ENCODE data around the gene RASGEF1B. TPM values are rescaled to one million over a fixed set of nuclear protein-coding genes. Genes with fewer than 3 reads are reported as not detected.
A peak's percentile ranks its signal among the peaks of the same experiment; 100 is the strongest.

RASGEF1B gene
- total and polyA plus RNA-seq, 2 experiments from 2014 or later = 2.9 to 4.6 TPM

GRCh38 chr4:81467672-81467964, 4.1 kb downstream of the RASGEF1B start:
- Histone ChIP-seq H3K4me3 (no peak overlapping the region), H3K27me3 (no peaks in the 10 kb centered on the region), H3K27ac (no peak overlapping the region), H3K36me3 (no peaks in the 10 kb centered on the region), H3K4me1 (ENCODE audit: low read depth) (peaks cover 21% of the 10 kb centered on the region), H3K9me3 (ENCODE audit: low read depth) (no peaks in the 10 kb centered on the region)
- no peak for TF ChIP-seq CTCF (IDR thresholded peaks at IDR 0.05; ENCODE audit: low read depth, low read length)
- DNase-seq (ENCODE audit: low read depth in 1 of 2, low spot score in 1 of 2) = no peak

- no peaks in the 10 kb centered on the region for H3K9me3 ChIP-seq (ENCODE audit: low read depth)
- H3K27ac ChIP-seq = no peak overlapping the region
- H3K36me3 ChIP-seq = no peaks in the 10 kb centered on the region
- H3K27me3 ChIP-seq = no peaks in the 10 kb centered on the region
- H3K4me1 ChIP-seq (ENCODE audit: low read depth) = peaks cover 21% of the 10 kb centered on the region
- peak; percentile 83 to 84 for DNase-seq (ENCODE audit: low read depth in 1 of 2, low spot score in 1 of 2)
- no peak overlapping the region for H3K4me3 ChIP-seq
- TF ChIP-seq CTCF (IDR thresholded peaks at IDR 0.05; ENCODE audit: low read depth, low read length) = peak; percentile 94
Measured at GRCh38 chr4:81466841-81467671, 4.7 kb downstream of the RASGEF1B start.

- Histone ChIP-seq H3K27me3 (no peaks in the 10 kb centered on the region), H3K9me3 (ENCODE audit: low read depth) (no peaks in the 10 kb centered on the region), H3K4me1 (ENCODE audit: low read depth) (peaks cover 21% of the 10 kb centered on the region), H3K4me3 (no peak overlapping the region), H3K36me3 (no peaks in the 10 kb centered on the region), H3K27ac (no peak overlapping the region)
- TF ChIP-seq CTCF (IDR thresholded peaks at IDR 0.05; ENCODE audit: low read depth, low read length) = no peak
- peak in 1 of 2 donors; percentile 16 for DNase-seq (ENCODE audit: low read depth in 1 of 2, low spot score in 1 of 2)
Measured at GRCh38 chr4:81465406-81466340, 6.0 kb downstream of the RASGEF1B start.

- H3K4me3 ChIP-seq = no peak overlapping the region
- no peak for DNase-seq (ENCODE audit: low read depth in 1 of 2, low spot score in 1 of 2)
- no peaks in the 10 kb centered on the region for H3K9me3 ChIP-seq (ENCODE audit: low read depth)
- TF ChIP-seq CTCF (IDR thresholded peaks at IDR 0.05; ENCODE audit: low read depth, low read length) = no peak
- no peaks in the 10 kb centered on the region for H3K36me3 ChIP-seq
- no peaks in the 10 kb centered on the region for H3K27me3 ChIP-seq
- H3K4me1 ChIP-seq (ENCODE audit: low read depth) = peaks cover 7% of the 10 kb centered on the region
- no peak overlapping the region for H3K27ac ChIP-seq
Measured at GRCh38 chr4:81460834-81461233, 10.9 kb downstream of the RASGEF1B start.

- no peak for DNase-seq (ENCODE audit: low read depth in 1 of 2, low spot score in 1 of 2)
- Histone ChIP-seq H3K27me3 (no peaks in the 10 kb centered on the region), H3K27ac (no peak overlapping the region), H3K4me3 (no peak overlapping the region), H3K36me3 (no peaks in the 10 kb centered on the region), H3K4me1 (ENCODE audit: low read depth) (peaks cover 1% of the 10 kb centered on the region), H3K9me3 (ENCODE audit: low read depth) (no peaks in the 10 kb centered on the region)
- TF ChIP-seq CTCF (IDR thresholded peaks at IDR 0.05; ENCODE audit: low read depth, low read length) = no peak
Measured at GRCh38 chr4:81460191-81460701, 11.5 kb downstream of the RASGEF1B start.

Measured in cardiac muscle cell (in vitro differentiated cells and primary cell).